Daoy (cell line): Measurements from ENCODE around the gene NUDCD2. TPM values are rescaled to one million over a fixed set of nuclear protein-coding genes. Genes with fewer than 3 reads are reported as not detected.
A peak's percentile ranks its signal among the peaks of the same experiment; 100 is the strongest.
"Not testable (repeated sequence)": the region's sequence is repeated elsewhere in the genome, so short reads cannot be mapped to it uniquely, and the experiment has no call there.

Experiments used
- DNase-seq: peaks from one replicate; pipeline ENCODE4 v3.0.0-alpha.2; 2015; ENCODE audit warnings: low read depth
- total RNA-seq: library from RNA; depleted of rRNA; stranded (reverse); fragments of >200 nt; shearing (Covaris generic); gene quantifications from 2 replicates; pipeline ENCODE4 v1.2.3, GENCODE V29; 2014

The NUDCD2 gene
- total RNA-seq, 1 experiment from 2014 or later = 14.0 TPM

DNA sequence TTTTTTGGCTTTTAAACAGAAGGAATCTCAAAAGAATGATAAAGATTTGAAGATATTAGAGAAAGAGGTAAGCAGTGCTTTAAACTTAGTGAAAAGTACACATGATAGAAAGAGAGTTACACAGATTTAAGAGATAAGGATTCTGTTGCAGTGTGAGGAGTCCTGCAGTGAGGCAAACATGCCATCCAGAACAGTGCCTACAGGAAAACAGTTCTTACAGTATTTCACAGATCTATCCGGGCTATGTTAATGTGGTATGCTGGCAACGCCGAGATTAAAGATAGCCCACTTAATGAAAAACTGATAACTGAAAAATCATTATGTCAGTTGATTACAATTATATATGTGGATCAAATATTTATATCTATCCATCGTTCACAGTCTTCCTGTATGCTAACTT, 7.8 kb upstream of the NUDCD2 start:
- DNase-seq = no peak

DNA sequence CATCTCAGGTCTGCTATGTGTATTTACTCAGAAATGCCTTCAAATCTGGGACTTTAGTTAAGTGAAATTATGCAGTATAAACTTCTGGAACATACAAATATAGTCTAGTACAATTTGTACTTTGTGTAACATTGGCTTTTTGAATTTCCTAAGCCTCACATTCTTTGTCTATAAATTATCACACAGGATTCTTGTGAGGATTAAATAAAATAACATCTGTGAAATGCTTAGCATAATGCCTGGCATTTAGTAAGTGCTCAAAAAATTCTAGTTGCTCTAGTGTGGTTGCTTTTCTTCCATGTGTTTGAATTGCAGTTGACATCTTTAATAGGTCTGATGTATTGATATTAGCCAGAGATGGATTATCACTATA, 3.1 kb upstream of the NUDCD2 start:
- no peak for DNase-seq

DNA sequence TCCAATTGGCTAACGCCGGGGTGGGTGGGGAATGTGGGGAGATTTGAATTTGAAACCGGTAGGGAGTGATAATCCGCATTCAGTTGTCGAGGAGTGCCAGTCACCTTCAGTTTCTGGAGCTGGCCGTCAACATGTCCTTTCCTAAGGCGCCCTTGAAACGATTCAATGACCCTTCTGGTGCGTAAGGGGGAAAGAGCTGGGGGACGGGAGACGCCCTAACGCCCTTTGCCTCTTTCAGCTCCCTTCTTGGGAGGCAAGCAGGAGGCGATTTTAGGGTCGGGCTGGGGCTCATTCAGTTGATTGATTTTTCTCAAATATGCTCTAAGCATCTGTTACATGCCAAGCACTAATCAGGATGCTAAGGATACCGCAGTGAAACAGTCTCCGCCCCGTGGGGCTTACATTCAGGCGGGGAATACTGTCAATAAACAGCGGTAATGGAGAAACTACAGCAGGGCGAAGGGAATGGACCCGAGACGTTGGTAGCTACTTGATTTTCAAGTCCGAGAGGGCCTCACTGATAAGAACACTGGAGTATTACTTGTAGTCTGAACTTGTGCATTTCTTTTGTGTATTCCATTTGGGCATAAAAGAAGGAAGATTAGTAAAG, 765 bp upstream of the NUDCD2 start, which contains the start of gene HMMR:
Gene HMMR (plus strand): TSS at position 71 of the 610 bp plus-strand sequence. CDS start 61 bp downstream, at position 132.
- DNase-seq = no peak

GRCh38 chr5:163459462-163459818, 462 bp downstream of the NUDCD2 start:
- DNase-seq = no peak

GRCh38 chr5:163458778-163459385, 1.0 kb downstream of the NUDCD2 start:
- no peak for DNase-seq

DNA sequence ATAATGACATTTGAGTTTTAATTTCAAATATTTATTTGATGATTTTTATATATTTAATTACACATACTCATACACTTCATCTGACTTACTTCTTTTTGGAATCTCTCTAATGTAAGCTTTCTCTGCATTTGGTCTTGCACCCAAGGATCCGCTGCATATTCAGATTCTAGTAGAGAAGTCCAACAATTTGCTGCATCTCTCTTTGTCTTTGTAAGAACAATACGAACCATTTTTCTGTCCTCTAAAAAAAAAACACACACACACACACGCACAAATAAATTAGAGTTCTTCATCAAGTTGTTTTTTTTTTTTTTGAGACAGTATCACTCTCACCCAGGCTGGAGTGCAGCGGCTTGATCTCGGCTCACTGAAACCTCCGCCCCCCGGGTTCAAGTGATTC, 3.1 kb downstream of the NUDCD2 start:
- no peak for DNase-seq

DNA sequence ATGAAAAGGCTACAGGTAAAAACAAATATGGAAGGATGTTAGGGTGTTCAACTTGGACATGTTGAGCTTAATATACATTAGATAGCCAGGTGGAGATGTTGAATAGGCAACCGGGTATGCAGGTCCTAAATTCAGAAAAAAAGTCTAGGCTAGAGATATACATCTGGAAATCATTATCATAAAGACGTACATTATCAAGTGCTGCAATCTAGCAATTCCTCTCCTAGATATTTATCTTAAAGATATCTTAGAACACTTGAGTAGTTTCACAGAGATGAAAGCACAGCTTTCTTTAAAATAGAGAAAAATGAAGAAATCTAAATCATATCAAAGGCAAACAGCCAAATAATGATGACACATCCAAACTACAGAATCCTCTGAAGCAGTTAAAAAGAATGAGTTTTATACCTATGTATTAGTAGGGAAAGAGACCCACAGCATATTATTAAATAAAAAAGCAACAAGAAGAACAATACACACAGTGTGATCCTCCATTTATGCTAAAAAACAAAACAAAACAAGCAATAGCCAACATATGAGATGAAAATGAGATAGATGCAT, 3.8 kb downstream of the NUDCD2 start:
- DNase-seq = no peak

GRCh38 chr5:163455406-163455805, 4.5 kb downstream of the NUDCD2 start:
- not testable (repeated sequence) for DNase-seq

DNA sequence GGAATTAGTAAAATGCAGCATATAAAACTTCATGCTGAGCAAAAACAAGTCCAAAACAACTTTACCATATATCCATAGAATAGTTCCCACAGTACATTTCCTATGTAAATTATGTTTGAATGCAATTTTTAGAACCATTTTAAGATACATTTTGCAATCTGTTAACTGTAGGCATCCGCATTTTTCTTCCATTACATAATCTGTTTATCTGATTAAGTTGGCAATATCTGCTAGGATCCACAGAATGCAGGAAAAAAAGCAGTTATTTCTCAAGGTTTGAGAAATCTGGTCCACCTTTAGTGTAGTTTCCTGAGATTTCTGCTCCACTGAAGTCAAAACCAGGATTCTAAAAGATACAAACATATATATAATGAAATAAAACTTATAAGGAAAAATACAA, 6.2 kb downstream of the NUDCD2 start:
- no peak for DNase-seq

DNA sequence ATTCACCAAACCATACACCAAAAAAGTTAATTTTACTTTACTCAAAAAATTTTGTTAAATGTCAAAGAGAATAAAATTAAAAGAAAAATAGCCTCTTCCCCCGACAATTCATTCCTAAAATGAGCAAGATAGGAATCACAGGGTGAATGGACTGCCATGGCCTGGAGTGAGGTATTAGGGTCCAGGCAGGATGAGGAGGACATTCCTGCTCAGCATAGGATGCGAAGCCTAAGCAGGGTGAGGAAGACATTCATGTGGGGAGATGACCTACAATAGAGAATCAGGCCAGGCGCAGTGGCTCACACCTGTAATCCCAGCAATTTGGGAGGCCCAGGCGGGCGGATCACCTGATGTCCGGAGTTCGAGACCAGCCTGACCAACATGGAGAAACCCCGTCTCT, 8.4 kb downstream of the NUDCD2 start:
- DNase-seq = no peak

DNA sequence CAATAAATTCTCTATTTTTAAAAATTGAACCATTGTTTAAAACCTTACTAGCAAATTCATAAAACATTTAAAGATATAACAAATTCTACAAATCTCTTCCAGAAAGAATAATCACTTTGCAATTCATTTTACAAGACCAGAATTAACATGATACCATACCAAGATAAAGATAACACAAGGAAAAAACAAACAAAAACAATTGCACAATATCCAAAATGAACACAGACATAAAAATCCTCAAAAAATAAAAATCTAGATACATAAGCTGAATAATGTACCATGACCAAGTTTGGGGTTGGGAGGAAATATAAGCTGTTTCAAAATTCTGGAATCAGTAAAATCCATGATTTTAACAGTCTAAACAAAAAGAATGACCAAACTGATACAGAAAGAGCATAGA, 11.4 kb downstream of the NUDCD2 start:
- DNase-seq = no peak

DNA sequence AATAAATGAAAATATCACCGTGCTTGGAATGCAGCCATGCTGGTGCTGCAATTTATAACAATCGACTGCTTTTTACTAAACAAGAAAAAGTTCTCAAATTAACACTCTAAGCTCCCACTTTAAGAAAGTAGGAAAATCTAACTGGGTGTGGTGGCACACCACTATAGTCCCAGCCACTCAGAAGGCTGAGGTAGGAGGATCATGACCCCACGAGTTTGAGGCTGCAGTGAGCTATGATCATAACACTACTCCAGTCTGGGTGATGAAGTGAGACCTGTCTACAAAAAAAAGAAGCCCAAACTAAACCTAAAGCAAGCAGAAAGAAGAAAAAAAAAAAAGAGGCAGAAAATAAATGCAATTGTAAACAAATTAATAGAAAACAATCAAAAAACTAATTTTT, 12.0 kb downstream of the NUDCD2 start:
- no peak for DNase-seq

DNA sequence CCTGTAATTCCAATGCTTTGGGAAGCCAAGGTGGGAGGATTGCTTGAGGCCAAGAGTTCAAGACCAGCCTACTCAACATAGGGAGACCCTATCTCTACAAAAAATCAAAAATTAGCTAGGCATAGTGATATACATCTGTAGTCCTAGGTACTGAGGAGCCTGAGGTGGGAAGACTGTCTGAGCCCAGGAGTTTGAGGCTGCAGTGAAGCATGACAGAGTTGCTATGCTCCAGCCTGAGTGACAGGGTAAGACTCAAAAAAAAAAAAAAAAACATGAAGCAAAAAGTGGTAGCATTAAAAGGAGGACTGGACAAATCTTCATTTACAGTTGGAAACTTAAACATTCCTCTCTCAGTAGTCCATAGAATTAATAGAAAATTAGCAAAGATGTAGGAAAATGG, 12.7 kb downstream of the NUDCD2 start:
- DNase-seq = no peak

DNA sequence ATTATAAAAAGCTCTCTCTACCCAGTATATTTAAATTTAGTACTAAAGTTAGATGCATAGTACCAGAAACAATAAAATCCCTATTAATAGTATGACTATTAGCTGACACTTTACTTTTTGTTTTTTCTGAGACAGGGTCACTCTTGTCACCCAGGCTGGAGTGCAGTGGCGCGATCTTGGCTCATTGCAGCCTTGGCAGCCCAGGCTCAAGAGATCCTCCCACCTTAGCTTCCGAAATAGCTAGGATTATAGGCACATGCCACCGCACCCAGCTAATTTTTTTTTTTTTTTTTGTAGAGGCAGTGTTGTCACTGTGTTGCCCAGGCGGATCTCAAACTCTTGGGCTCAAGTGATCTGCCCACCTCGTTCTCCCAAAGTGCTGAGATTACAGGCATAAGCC, 14.6 kb downstream of the NUDCD2 start:
- DNase-seq = no peak

- no peak for DNase-seq
These were observed 15.4 kb downstream of the NUDCD2 start for GRCh38 chr5:163444526-163444925.

- DNase-seq = no peak
These were observed 18.9 kb downstream of the NUDCD2 start for GRCh38 chr5:163440954-163441353.

- peak; percentile 70 for DNase-seq
These were observed 20.8 kb downstream of the NUDCD2 start for GRCh38 chr5:163439092-163439425.

GRCh38 chr5:163437309-163438182, 22.4 kb downstream of the NUDCD2 start, which contains the start of gene CCNG1:
CCNG1 (plus strand) TSS chr5:163437595; CDS start chr5:163439257, 1,662 bp downstream.
- DNase-seq = peak; percentile 97

GRCh38 chr5:163437011-163437308, 22.9 kb downstream of the NUDCD2 start:
- DNase-seq = no peak

DNA sequence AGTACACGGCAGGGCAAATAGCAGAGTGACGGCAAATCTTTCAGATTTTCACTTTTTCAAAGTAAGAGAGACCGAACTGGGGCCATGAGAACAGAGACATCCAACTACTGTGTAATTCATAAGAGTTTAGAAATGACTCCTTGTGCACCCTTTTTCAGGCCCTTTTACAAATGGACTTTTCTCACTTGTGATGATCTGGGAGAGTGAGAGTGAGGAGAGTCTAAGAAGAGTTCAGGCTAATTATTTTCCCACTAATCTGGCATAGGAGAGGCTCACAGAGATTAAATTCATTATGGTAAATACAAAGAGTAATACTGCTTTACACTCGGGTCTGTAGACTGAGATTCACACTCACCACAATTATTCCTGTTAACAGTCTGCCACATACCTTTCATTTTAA, 23.4 kb downstream of the NUDCD2 start:
- DNase-seq = no peak

GRCh38 chr5:163434401-163434866, 25.5 kb downstream of the NUDCD2 start:
- DNase-seq = peak; percentile 82

DNA sequence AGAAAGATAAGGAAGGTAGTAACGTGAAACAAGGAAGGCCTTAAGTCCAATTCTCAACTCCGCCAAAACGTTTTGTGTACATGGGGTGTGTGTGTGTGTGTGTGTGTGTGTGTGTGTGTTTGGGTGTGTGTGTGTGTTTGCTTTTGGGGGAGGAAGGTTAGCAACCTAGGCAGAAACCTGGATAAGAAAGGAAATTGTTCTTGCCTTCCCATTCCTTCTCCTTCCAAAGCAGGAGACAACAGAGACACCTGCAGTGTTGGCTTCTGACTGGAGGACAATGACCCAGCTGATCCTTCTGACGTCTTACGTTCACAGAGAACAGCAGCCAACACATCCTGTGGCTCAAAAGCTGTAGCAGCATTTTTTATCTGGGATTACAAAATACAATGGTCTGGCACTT, 26.6 kb downstream of the NUDCD2 start:
- no peak for DNase-seq

- DNase-seq = no peak
These were observed 27.4 kb downstream of the NUDCD2 start for GRCh38 chr5:163432544-163432943.
